ENCODE measurements around the gene CCDC112.
"Not testable (repeated sequence)": the region's sequence is repeated elsewhere in the genome, so short reads cannot be mapped to it uniquely, and the experiment has no call there.

CCDC112 gene

GRCh38 chr5:115260248-115260647 lies 36.2 kb downstream of the CCDC112 start:
- no peak for DNase-seq (ENCODE audit: low spot score)

GRCh38 chr5:115257981-115258380 lies 38.5 kb downstream of the CCDC112 start:
- no peak for DNase-seq (ENCODE audit: low spot score)

GRCh38 chr5:115249379-115249778 lies 47.1 kb downstream of the CCDC112 start:
- DNase-seq (ENCODE audit: low spot score) = not testable (repeated sequence)

GRCh38 chr5:115246361-115246991 lies 50.0 kb downstream of the CCDC112 start:
- peak; percentile 64 for DNase-seq (ENCODE audit: low spot score)

GRCh38 chr5:115243412-115243811 lies 53.0 kb downstream of the CCDC112 start:
- DNase-seq (ENCODE audit: low spot score) = no peak

GRCh38 chr5:115241881-115242642 lies 54.4 kb downstream of the CCDC112 start:
- DNase-seq (ENCODE audit: low spot score) = no peak

GRCh38 chr5:115237066-115237465 lies 59.4 kb downstream of the CCDC112 start:
- DNase-seq (ENCODE audit: low spot score) = no peak

GRCh38 chr5:115236599-115236998 lies 59.9 kb downstream of the CCDC112 start:
- DNase-seq (ENCODE audit: low spot score) = no peak

GRCh38 chr5:115231598-115231997 lies 64.9 kb downstream of the CCDC112 start:
- DNase-seq (ENCODE audit: low spot score) = no peak

GRCh38 chr5:115229606-115230005 lies 66.8 kb downstream of the CCDC112 start:
- no peak for DNase-seq (ENCODE audit: low spot score)

- no peak for DNase-seq (ENCODE audit: low spot score)
Measured at GRCh38 chr5:115227281-115227680, 69.2 kb downstream of the CCDC112 start.
